HG03565 (cell line): ENCODE results near the gene TAF12.
"Not testable (repeated sequence)": the region's sequence is repeated elsewhere in the genome, so short reads cannot be mapped to it uniquely, and the experiment has no call there.

Experiments
- ATAC-seq: cut with Tn5 transposase; IDR thresholded peaks from one replicate; pipeline ENCODE4 v1.9.1; 2021; ENCODE audit warnings: mild to moderate bottlenecking, moderate library complexity; ENCODE audit not compliant: unreplicated experiment

The TAF12 gene

DNA sequence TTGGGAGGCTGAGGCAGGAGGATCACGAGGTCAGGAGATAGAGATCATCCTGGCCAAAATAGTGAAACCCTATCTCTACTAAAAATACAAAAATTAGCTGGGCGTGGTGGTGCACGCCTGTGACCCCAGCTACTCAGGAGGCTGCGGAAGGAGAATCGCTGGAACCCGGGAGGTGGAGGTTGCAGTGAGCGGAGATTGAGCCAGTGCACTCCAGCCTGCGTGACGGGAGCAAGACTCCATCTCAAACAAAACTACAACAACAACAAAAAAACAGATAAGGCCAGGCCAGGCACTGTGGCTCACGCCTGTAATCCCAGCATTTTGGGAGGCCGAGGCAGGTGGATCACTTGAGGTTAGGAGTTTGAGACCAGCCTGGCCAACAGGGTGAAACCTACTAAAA lies 2.5 kb upstream of the TAF12 start:
- ATAC-seq, result not testable (repeated sequence)

- no peak for ATAC-seq
These were observed 1.6 kb upstream of the TAF12 start for GRCh38 chr1:28644494-28644893.

GRCh38 chr1:28642056-28642846 lies 616 bp downstream of the TAF12 start:
- ATAC-seq, result no peak

DNA sequence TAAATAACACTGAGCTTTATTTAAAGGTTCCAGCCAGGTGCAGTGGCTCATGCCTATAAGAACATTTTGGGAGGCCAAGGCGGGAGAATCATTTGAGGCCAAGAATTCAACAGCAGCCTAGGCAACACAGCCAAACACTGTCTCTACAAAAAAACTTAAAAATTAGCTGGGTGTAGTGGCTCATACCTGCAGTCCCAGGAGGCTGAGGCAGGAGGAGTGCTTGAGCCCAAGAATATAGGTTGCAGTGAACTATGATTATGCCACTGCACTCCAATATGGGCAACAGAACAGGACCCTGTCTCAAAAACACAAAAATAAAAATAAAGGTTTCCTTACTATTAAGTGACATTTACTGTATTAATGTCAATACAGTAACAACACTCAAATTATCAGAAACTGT lies 2.1 kb downstream of the TAF12 start:
- no peak for ATAC-seq

DNA sequence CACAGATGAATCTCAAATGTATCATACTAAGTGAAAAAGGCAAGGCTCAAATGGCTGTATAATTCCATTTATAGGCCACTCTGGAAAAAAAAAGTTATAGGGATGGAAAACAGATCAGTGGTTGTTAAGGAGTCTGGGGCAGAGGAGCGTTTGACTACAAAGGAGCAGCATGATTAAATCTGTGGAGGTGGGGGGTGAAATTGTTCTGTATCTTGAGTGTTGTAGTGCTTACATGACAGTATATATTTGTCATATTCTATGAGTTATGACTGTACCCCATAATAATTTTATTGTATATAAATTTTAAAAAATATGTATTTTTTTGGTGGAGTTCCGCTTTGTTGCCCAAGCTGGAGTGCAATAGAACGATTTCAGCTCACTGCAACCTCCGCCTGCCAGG lies 10.3 kb downstream of the TAF12 start:
- ATAC-seq, result no peak

GRCh38 chr1:28631713-28632112 lies 11.2 kb downstream of the TAF12 start:
- ATAC-seq, result no peak

DNA sequence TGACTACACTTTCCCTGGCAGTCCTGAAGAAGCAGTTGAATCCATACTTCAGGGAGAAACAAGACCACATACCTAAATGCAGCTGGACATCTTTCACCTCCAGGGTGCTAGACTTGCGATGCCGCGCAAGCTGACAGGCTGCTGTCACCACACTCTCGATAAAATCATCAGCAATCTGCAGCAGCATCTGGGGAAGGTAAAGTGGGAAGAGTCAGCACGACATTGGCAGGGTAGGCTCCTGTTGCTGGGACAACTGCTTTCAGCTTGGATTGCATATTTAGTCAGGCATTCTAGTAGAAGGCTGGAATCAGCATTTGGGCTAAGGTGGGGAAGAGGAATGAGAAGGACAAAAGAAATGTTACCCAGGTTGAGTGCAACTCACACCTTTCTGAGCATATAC lies 29.7 kb downstream of the TAF12 start:
- no peak for ATAC-seq

DNA sequence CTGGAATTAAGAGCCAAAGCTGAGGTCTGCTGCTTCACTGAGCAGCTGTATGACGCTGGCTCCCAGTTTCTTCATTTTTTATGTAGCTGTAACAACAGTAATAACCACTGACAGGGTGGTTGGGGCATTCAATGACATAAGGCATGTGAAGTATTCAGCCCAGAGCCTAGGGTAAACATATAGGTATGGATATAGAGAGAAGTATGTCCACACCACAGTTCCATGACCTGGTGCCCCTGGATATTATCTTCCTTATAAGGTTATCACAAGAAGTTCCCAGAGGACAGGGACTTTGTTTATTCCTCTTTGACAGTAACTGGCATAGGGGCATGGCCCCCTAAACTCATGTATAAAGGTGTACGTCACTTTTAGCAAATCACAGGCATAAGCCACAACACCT lies 36.1 kb downstream of the TAF12 start:
- no peak for ATAC-seq

DNA sequence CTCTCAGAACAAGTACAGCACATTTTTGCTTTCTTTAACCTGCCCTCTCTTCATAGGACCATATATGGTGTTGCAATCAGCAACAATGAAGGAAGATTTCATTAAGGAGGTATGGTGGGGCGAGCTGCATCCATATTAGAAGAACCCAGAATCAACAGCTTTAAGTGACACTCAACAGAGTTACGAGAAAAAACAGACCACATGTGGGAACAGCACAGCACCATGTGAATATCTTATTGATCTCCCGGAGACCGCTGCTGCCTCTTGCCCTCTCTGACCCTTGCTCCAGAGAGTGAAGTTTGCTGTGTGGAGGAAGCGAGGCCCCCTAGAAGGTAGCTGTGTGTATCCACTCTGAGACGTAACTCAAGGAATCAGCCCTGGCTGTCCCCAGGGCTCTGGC lies 37.9 kb downstream of the TAF12 start:
- no peak for ATAC-seq

DNA sequence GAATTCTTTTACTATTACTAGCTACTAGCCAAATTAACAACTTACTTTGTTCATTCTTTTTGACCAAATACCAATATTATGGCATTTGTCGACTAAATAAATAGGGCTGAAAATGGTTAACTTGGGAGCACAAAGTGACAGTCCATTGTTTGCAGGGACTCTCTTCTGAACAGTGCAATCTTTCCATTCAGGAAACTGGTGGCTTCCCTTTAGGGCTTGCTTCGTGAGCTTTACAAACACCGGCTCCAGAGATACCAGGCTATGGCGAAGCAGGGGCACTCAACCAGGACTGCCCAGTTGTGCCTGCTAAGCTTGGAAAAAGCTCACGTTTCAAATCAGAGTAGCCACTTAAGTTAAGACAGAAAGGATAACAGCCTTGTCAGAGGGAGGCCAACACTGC lies 38.5 kb downstream of the TAF12 start:
- no peak for ATAC-seq

- ATAC-seq, result no peak
These were observed 40.1 kb downstream of the TAF12 start for GRCh38 chr1:28602536-28603439.

GRCh38 chr1:28601696-28602095 lies 41.2 kb downstream of the TAF12 start:
- no peak for ATAC-seq

DNA sequence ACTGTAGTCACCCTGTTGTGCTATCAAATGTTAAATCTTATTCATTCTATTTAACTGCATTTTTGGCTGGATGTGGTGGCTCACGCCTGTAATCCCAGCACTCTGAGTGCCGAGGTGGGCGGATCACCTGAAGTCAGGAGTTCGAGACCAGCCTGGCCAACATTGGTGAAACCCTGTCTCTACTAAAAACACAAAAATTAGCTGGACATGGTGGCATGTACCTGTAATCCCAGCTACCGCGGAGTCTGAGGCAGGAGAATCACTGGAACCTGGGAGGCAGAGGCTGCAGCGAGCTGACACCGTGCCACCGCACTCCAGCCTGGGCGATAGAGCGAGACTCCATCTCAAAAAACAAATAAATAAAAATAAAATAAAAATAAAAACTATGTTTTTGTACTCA lies 46.6 kb downstream of the TAF12 start:
- ATAC-seq, result not testable (repeated sequence)

- ATAC-seq, result no peak
These were observed 47.3 kb downstream of the TAF12 start for GRCh38 chr1:28595412-28596191.

- not testable (repeated sequence) for ATAC-seq
These were observed 48.0 kb downstream of the TAF12 start for GRCh38 chr1:28594686-28595411.

DNA sequence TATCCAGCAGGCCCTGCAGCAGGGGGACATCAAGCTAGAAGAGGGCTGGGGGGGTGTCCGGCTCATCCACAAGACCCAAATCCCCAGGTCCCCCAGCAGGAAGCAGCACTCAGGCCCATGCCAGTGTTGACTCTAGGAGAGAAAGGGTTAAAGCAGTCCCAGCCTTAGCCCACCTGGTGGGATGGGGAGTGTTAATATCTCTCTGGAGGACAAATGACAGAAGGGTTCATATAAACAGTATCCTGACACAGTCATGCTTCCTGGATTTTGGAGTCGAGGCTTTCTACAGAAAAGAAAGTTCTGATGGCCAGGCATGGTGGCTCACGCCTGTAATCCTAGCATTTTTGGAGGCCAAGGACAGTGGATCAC lies 48.9 kb downstream of the TAF12 start:
- not testable (repeated sequence) for ATAC-seq

- no peak for ATAC-seq
These were observed 50.4 kb downstream of the TAF12 start for GRCh38 chr1:28592321-28593071.

GRCh38 chr1:28591708-28592320 lies 51.1 kb downstream of the TAF12 start, which contains the start of gene RAB42:
TSS of gene RAB42 (plus strand) at chr1:28592265. CDS start at chr1:28592512, 247 bp downstream.
- ATAC-seq, result no peak
